PC-3 (cell line): ENCODE measurements around the gene ZBTB43.

Source experiments
- EZH2 ChIP-seq: fragments of 300-600 bp; sonication (generic); IDR thresholded peaks from one replicate; pipeline ENCODE4 v1.6.1; 2017; ENCODE audit warnings: antibody characterized with exemption, mild to moderate bottlenecking, low read length; ENCODE audit not compliant: unreplicated experiment
- EZH2phosphoT487 ChIP-seq: fragments of 300-600 bp; sonication (generic); IDR thresholded peaks from 2 replicates; pipeline ENCODE4 v1.6.1; 2018; ENCODE audit warnings: mild to moderate bottlenecking, antibody characterized with exemption, low read length, borderline replicate concordance
- TF ChIP-seq, protein P1 (sequence below): fragments of 300-600 bp; sonication (generic); conservative IDR thresholded peaks from 2 replicates; pipeline ENCODE4 v1.5.1; 2017; ENCODE audit warnings: antibody characterized with exemption, low read depth, mild to moderate bottlenecking, low read length

GRCh38 chr9:126788046-126788445, 16.8 kb upstream of the ZBTB43 start:
- TF ChIP-seq EZH2phosphoT487 (no peak), EZH2 (no peak)
- TF ChIP-seq, protein P1, sequence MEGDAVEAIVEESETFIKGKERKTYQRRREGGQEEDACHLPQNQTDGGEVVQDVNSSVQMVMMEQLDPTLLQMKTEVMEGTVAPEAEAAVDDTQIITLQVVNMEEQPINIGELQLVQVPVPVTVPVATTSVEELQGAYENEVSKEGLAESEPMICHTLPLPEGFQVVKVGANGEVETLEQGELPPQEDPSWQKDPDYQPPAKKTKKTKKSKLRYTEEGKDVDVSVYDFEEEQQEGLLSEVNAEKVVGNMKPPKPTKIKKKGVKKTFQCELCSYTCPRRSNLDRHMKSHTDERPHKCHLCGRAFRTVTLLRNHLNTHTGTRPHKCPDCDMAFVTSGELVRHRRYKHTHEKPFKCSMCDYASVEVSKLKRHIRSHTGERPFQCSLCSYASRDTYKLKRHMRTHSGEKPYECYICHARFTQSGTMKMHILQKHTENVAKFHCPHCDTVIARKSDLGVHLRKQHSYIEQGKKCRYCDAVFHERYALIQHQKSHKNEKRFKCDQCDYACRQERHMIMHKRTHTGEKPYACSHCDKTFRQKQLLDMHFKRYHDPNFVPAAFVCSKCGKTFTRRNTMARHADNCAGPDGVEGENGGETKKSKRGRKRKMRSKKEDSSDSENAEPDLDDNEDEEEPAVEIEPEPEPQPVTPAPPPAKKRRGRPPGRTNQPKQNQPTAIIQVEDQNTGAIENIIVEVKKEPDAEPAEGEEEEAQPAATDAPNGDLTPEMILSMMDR: no peak
